GM08714 (cell line): ENCODE data around the gene GNG7.
"Not testable (repeated sequence)": the region's sequence is repeated elsewhere in the genome, so short reads cannot be mapped to it uniquely, and the experiment has no call there.

ENCODE experiments used
- H3K4me3 ChIP-seq: fragments of 200-500 bp; sonication (Bioruptor generic); 2 replicates; pipeline ENCODE4 v1.5.1; 2014; ENCODE audit warnings: mild to moderate bottlenecking, low read length, inconsistent platforms
- ZNF274 ChIP-seq: IDR thresholded peaks from 2 replicates; pipeline ENCODE4 v1.6.1; 2012; ENCODE audit warnings: mild to moderate bottlenecking, low read depth, low read length

GNG7 gene

GRCh38 chr19:2524361-2524839, 178.1 kb downstream of the GNG7 start:
- no peak for TF ChIP-seq ZNF274
- H3K4me3 ChIP-seq = no peak overlapping the region

- TF ChIP-seq ZNF274 = no peak
- no peak overlapping the region for H3K4me3 ChIP-seq
These were observed 178.7 kb downstream of the GNG7 start for GRCh38 chr19:2523630-2524311.

GRCh38 chr19:2519482-2519881, 183.0 kb downstream of the GNG7 start:
- no peak for TF ChIP-seq ZNF274
- H3K4me3 ChIP-seq = no peak overlapping the region

- not testable (repeated sequence) for H3K4me3 ChIP-seq
These were observed 183.6 kb downstream of the GNG7 start for GRCh38 chr19:2518856-2519255.

GRCh38 chr19:2517881-2518601, 184.5 kb downstream of the GNG7 start:
- no peak for TF ChIP-seq ZNF274
- no peak overlapping the region for H3K4me3 ChIP-seq

- no peak overlapping the region for H3K4me3 ChIP-seq
- no peak for TF ChIP-seq ZNF274
These were observed 185.8 kb downstream of the GNG7 start for GRCh38 chr19:2516727-2517126.

GRCh38 chr19:2514981-2515518, 187.4 kb downstream of the GNG7 start:
- TF ChIP-seq ZNF274 = no peak
- no peak overlapping the region for H3K4me3 ChIP-seq

- no peak overlapping the region for H3K4me3 ChIP-seq
- no peak for TF ChIP-seq ZNF274
These were observed 189.7 kb downstream of the GNG7 start for GRCh38 chr19:2512523-2513431.

GRCh38 chr19:2511991-2512390, 190.5 kb downstream of the GNG7 start:
- TF ChIP-seq ZNF274 = no peak
- H3K4me3 ChIP-seq = no peak overlapping the region

GRCh38 chr19:2511570-2511969, 190.9 kb downstream of the GNG7 start:
- TF ChIP-seq ZNF274 = no peak
- H3K4me3 ChIP-seq = no peak overlapping the region

GRCh38 chr19:2509096-2509495, 193.4 kb downstream of the GNG7 start:
- TF ChIP-seq ZNF274 = no peak
- no peak overlapping the region for H3K4me3 ChIP-seq

GRCh38 chr19:2507109-2507508, 195.4 kb downstream of the GNG7 start:
- no peak overlapping the region for H3K4me3 ChIP-seq
- TF ChIP-seq ZNF274 = no peak

- H3K4me3 ChIP-seq = not testable (repeated sequence)
These were observed 195.8 kb downstream of the GNG7 start for GRCh38 chr19:2506656-2507055.

GRCh38 chr19:2503521-2504109, 198.9 kb downstream of the GNG7 start:
- TF ChIP-seq ZNF274 = no peak
- no peak overlapping the region for H3K4me3 ChIP-seq
